ENCODE results near the gene MCC. TPM values are rescaled to one million over a fixed set of nuclear protein-coding genes. Genes with fewer than 3 reads are reported as not detected.

Gene MCC
- total and polyA plus RNA-seq, 2 experiments from 2014 or later = 8.3 to 31.5 TPM

DNA sequence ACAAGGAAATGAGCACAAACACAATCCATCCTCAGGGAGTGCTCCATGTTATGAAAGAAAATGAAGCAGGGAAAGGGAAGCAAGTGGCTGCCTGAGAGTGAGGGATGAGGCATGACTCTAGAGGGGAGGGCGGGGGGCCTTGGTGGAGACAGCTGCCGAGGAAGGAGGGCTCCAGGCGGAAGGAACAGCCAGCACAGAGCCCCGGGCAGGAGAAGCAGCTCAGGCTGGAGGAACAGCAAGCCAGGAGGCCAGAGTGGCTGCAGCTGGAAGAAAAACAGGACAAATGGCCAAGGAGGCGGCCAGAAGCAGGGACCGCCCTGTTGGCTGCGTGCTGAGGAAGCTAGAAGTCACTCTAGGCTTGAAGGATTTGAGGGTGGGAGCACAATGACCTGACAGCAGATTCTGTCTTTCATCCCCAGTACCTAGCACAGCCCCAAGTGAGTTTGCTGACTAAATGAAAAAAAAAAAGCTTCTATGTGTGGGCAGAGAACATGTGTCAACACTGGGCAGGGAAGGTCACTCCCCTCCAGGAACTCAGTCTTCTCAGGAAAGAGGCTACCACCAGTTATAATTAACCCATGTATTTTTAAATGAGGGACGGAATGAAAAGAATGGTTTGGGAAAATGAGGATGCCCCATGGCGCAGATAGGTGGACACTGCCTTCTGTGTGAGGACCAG, 368.9 kb downstream of the MCC start:
- Histone ChIP-seq H3K4me3 (no peak overlapping the region), H2AFZ (no peak overlapping the region), H4K20me1 (ENCODE audit: insufficient read depth, poor library complexity, severe bottlenecking) (no peaks in the 10 kb centered on the region), H3K79me2 (peaks cover 3% of the 10 kb centered on the region), H3K27me3 (no peaks in the 10 kb centered on the region), H3K4me1 (ENCODE audit: insufficient read depth) (peaks cover 25% of the 10 kb centered on the region), H3K9me3 (ENCODE audit: low read depth) (no peaks in the 10 kb centered on the region), H3K4me2 (no peak overlapping the region), H3K9me2 (replicated peaks; ENCODE audit: insufficient read depth) (no peaks in the 10 kb centered on the region), H3K27ac (no peak overlapping the region), H3K36me3 (replicated peaks; ENCODE audit: insufficient read depth, low read depth) (no peaks in the 10 kb centered on the region)
- 64% methylated on average over 9 of the region's 9 CpGs for WGBS (ENCODE audit: low lambda C conversion rate, missing lambda C conversion rate)
- DNase-seq (ENCODE audit: low spot score) = peak; percentile 16
- no peak for TF ChIP-seq EZH2 (IDR thresholded peaks at IDR 0.05; ENCODE audit: borderline replicate concordance)
- TF ChIP-seq, protein P1, sequence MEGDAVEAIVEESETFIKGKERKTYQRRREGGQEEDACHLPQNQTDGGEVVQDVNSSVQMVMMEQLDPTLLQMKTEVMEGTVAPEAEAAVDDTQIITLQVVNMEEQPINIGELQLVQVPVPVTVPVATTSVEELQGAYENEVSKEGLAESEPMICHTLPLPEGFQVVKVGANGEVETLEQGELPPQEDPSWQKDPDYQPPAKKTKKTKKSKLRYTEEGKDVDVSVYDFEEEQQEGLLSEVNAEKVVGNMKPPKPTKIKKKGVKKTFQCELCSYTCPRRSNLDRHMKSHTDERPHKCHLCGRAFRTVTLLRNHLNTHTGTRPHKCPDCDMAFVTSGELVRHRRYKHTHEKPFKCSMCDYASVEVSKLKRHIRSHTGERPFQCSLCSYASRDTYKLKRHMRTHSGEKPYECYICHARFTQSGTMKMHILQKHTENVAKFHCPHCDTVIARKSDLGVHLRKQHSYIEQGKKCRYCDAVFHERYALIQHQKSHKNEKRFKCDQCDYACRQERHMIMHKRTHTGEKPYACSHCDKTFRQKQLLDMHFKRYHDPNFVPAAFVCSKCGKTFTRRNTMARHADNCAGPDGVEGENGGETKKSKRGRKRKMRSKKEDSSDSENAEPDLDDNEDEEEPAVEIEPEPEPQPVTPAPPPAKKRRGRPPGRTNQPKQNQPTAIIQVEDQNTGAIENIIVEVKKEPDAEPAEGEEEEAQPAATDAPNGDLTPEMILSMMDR (IDR thresholded peaks at IDR 0.05; ENCODE audit: poor library complexity) = no peak

DNA sequence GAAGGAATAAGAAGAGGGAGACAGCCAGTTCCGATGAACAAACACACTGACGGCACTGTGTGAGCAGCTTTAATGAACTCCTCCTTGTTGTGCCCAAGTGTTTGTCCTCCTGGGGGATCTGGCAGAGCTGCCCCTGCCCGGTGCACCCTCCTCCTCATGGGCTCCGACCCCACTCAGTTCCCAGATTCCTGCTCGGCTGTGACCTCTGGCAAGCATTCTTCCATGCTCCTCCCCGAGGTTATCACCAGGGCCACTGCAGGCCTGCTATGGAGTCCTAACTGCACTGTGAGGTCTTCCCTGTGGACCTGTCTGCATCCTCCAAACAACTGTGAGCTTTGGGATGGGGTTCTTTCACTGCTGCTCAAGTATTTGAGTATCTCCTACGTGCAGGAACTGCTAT, 369.5 kb downstream of the MCC start:
- H3K4me3 ChIP-seq = no peak overlapping the region
- H3K79me2 ChIP-seq = peaks cover 3% of the 10 kb centered on the region
- no peak for TF ChIP-seq EZH2 (IDR thresholded peaks at IDR 0.05; ENCODE audit: borderline replicate concordance)
- TF ChIP-seq, protein P1 (IDR thresholded peaks at IDR 0.05; ENCODE audit: poor library complexity) = no peak
- no peak for TF ChIP-seq EZH2phosphoT487 (IDR thresholded peaks at IDR 0.05; ENCODE audit: low read depth, severe bottlenecking, unreplicated experiment)
- no peak overlapping the region for H3K27ac ChIP-seq
- no peaks in the 10 kb centered on the region for H3K9me2 ChIP-seq (replicated peaks; ENCODE audit: insufficient read depth)
- H4K20me1 ChIP-seq (ENCODE audit: insufficient read depth, poor library complexity, severe bottlenecking) = no peaks in the 10 kb centered on the region
- H3K4me2 ChIP-seq = no peak overlapping the region
- peaks cover 19% of the 10 kb centered on the region for H3K4me1 ChIP-seq (ENCODE audit: insufficient read depth)
- H2AFZ ChIP-seq = no peak overlapping the region
- H3K36me3 ChIP-seq (replicated peaks; ENCODE audit: insufficient read depth, low read depth) = no peaks in the 10 kb centered on the region
- DNase-seq (ENCODE audit: low spot score) = no peak
- H3K9me3 ChIP-seq (ENCODE audit: low read depth) = no peaks in the 10 kb centered on the region
- no peaks in the 10 kb centered on the region for H3K27me3 ChIP-seq
- WGBS (ENCODE audit: low lambda C conversion rate, missing lambda C conversion rate) = 51% methylated on average over 7 of the region's 7 CpGs

DNA sequence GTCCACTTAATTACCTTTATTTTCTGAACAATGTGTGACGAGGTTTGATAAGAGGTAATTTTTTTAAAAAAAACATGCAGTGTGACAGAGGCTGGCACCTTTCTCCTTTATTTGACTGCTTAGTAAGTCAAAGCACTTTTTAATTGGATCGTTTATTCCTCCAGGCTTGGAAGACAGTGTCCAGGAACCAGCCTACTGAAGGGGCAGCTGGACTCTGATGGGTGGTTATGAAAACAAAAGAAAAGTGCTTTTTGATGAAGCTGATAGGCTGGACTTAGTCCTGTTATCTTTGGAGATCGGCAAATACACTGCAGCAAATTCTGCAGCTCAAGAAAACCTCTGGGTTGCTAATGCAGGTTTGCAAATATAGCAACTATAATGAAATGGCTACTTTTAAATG, 370.0 kb downstream of the MCC start:
- H2AFZ ChIP-seq = no peak overlapping the region
- WGBS (ENCODE audit: low lambda C conversion rate, missing lambda C conversion rate) = 62% methylated on average over 3 of the region's 3 CpGs
- DNase-seq (ENCODE audit: low spot score) = no peak
- H3K27me3 ChIP-seq = no peaks in the 10 kb centered on the region
- peaks cover 14% of the 10 kb centered on the region for H3K4me1 ChIP-seq (ENCODE audit: insufficient read depth)
- no peak for TF ChIP-seq EZH2phosphoT487 (IDR thresholded peaks at IDR 0.05; ENCODE audit: low read depth, severe bottlenecking, unreplicated experiment)
- TF ChIP-seq EZH2 (IDR thresholded peaks at IDR 0.05; ENCODE audit: borderline replicate concordance) = no peak
- TF ChIP-seq, protein P1 (IDR thresholded peaks at IDR 0.05; ENCODE audit: poor library complexity) = no peak
- peaks cover 3% of the 10 kb centered on the region for H3K79me2 ChIP-seq
- H3K36me3 ChIP-seq (replicated peaks; ENCODE audit: insufficient read depth, low read depth) = no peaks in the 10 kb centered on the region
- no peaks in the 10 kb centered on the region for H3K9me2 ChIP-seq (replicated peaks; ENCODE audit: insufficient read depth)
- no peak overlapping the region for H3K4me3 ChIP-seq
- no peak overlapping the region for H3K4me2 ChIP-seq
- no peaks in the 10 kb centered on the region for H4K20me1 ChIP-seq (ENCODE audit: insufficient read depth, poor library complexity, severe bottlenecking)
- H3K9me3 ChIP-seq (ENCODE audit: low read depth) = no peaks in the 10 kb centered on the region
- no peak overlapping the region for H3K27ac ChIP-seq

Data from hepatocyte (in vitro differentiated cells).